ENCODE results near the gene PKP3.

Gene PKP3

DNA sequence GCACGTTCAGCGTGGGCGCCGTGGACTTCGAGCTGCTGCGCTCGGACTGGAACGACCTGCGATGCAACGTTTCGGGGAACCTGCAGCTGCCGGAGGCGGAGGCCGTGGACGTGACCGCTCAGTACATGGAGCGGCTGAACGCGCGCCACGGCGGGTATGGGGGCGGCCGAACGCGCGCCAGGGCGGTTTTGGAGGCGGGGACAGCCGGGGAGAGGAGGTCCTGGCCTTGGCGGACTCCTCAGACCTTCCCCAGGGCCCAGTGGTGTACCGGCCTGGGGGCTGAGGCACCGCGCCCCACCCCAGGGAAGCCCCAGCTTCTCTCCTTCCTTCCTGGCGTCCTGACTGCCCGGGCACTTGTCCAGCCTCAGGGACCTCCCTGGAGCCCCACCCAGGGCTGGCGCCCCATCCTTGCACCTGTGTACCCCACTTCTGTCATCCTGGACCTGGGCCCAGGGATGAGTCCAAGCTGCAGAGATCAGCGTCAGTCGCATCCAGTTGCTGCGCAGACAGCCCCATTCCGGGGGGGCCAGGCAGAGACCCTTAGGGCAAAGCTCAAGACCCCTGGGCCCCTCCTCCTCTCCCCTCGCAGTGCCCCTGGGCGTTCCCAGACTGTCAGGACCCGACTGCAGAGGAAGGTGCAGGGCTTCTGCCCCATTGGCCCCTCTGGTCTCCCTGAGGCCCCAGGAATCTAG lies 16.7 kb upstream of the PKP3 start (continued):
- TF ChIP-seq TOX (CRISPR knock-in tag; IDR thresholded peaks at IDR 0.05; ENCODE audit: borderline replicate concordance), result no peak
- no peak for TF ChIP-seq ZNF565 (CRISPR knock-in tag; conservative IDR thresholded peaks at IDR 0.05; ENCODE audit: low read depth)
- no peak for TF ChIP-seq ZNF70 (CRISPR knock-in tag; IDR thresholded peaks at IDR 0.05)
- TF ChIP-seq RARB (CRISPR knock-in tag; IDR thresholded peaks at IDR 0.05), result no peak
- no peak for TF ChIP-seq CSDC2 (CRISPR knock-in tag; IDR thresholded peaks at IDR 0.05)

DNA sequence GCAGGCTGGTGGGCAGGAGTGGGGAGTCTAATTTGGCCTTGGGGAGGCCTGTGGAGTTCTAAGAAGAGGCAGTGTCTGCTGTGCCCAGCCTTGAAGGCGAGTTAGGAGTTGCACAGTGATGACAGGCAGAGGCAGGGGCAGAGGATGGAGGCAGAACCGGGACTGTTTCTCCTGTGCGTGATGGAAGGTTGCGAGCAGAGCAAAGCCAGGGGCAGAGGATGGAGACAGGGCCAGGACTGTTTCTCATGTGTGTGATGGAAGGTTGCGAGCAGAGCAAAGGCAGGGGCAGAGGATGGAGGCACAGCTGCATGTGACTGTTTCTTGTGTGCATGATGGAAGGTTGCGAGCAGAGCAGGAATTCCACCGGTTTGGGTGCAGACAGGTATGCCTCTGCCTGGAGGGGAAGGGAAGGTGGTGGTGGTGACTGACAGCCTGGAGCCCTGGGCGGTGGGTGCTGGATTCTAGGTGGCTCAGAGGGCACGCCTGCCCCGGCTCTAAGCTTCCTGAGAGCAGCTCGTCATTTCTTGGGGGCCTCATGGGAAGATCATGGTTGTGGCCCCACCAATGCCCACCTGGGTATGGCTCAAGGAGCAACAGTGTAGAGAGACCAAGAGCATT lies 16.0 kb upstream of the PKP3 start:
- TF ChIP-seq, protein P1, sequence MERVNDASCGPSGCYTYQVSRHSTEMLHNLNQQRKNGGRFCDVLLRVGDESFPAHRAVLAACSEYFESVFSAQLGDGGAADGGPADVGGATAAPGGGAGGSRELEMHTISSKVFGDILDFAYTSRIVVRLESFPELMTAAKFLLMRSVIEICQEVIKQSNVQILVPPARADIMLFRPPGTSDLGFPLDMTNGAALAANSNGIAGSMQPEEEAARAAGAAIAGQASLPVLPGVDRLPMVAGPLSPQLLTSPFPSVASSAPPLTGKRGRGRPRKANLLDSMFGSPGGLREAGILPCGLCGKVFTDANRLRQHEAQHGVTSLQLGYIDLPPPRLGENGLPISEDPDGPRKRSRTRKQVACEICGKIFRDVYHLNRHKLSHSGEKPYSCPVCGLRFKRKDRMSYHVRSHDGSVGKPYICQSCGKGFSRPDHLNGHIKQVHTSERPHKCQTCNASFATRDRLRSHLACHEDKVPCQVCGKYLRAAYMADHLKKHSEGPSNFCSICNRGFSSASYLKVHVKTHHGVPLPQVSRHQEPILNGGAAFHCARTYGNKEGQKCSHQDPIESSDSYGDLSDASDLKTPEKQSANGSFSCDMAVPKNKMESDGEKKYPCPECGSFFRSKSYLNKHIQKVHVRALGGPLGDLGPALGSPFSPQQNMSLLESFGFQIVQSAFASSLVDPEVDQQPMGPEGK (CRISPR knock-in tag; IDR thresholded peaks at IDR 0.05; ENCODE audit: borderline replicate concordance), result no peak
- TF ChIP-seq OSR1 (CRISPR knock-in tag; IDR thresholded peaks at IDR 0.05), result no peak
- TF ChIP-seq ZNF70 (CRISPR knock-in tag; IDR thresholded peaks at IDR 0.05), result no peak
- no peak for TF ChIP-seq BACH2 (CRISPR knock-in tag; IDR thresholded peaks at IDR 0.05; ENCODE audit: borderline replicate concordance)
- TF ChIP-seq, protein P2, sequence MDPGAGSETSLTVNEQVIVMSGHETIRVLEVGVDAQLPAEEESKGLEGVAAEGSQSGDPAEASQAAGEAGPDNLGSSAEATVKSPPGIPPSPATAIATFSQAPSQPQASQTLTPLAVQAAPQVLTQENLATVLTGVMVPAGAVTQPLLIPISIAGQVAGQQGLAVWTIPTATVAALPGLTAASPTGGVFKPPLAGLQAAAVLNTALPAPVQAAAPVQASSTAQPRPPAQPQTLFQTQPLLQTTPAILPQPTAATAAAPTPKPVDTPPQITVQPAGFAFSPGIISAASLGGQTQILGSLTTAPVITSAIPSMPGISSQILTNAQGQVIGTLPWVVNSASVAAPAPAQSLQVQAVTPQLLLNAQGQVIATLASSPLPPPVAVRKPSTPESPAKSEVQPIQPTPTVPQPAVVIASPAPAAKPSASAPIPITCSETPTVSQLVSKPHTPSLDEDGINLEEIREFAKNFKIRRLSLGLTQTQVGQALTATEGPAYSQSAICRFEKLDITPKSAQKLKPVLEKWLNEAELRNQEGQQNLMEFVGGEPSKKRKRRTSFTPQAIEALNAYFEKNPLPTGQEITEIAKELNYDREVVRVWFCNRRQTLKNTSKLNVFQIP (CRISPR knock-in tag; IDR thresholded peaks at IDR 0.05; ENCODE audit: borderline replicate concordance, low read depth), result no peak
- TF ChIP-seq RARB (CRISPR knock-in tag; IDR thresholded peaks at IDR 0.05), result no peak
- no peak for TF ChIP-seq ZFP3 (CRISPR knock-in tag; IDR thresholded peaks at IDR 0.05)
- TF ChIP-seq PPARA (CRISPR knock-in tag; IDR thresholded peaks at IDR 0.05; ENCODE audit: borderline replicate concordance), result no peak
- no peak for TF ChIP-seq ESRRG (CRISPR knock-in tag; IDR thresholded peaks at IDR 0.05)
- TF ChIP-seq, protein P3, sequence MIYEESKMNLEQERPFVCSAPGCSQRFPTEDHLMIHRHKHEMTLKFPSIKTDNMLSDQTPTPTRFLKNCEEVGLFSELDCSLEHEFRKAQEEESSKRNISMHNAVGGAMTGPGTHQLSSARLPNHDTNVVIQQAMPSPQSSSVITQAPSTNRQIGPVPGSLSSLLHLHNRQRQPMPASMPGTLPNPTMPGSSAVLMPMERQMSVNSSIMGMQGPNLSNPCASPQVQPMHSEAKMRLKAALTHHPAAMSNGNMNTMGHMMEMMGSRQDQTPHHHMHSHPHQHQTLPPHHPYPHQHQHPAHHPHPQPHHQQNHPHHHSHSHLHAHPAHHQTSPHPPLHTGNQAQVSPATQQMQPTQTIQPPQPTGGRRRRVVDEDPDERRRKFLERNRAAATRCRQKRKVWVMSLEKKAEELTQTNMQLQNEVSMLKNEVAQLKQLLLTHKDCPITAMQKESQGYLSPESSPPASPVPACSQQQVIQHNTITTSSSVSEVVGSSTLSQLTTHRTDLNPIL (CRISPR knock-in tag; IDR thresholded peaks at IDR 0.05; ENCODE audit: low read depth), result no peak
- ATAC-seq, result no peak; the same call in 2 of the 3 replicates

DNA sequence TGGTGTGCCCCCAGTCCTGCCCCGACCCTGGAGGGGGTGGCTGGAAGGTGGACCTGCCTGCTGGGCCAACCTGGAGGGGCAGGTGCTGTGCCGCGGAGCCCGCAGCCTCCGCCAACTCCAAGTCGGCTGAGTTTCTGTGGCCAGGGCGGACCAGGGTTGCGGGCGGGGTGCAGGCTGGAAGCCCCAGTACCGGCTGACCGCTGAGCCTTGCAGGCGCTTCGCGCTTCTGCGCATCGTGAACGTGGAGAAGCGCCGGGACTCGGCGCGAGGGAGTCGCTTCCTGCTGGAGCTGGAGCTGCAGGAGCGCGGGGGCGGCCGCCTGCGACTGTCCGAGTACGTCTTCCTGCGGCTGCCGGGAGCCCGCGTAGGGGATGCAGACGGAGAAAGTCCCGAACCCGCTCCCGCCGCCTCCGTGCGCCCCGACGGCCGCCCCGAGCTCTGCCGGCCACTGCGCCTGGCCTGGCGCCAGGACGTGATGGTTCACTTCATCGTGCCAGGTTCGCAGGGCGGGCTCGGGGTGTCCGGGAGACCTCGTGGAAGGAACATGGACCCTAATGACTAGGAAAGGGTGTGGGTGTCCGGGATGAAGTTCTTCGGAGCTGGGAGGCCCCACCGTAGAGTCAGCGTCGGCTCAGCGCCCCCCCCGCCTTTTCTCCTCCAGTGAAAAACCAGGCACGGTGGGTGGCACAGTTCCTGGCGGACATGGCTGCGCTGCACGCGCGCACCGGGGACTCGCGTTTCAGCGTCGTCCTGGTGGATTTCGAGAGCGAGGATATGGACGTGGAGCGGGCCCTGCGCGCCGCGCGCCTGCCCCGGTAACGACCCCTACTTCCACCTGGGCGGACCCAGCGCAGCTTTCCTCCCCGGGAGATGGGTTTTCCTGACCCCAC lies 14.6 kb upstream of the PKP3 start:
- no peak for TF ChIP-seq RARB (CRISPR knock-in tag; IDR thresholded peaks at IDR 0.05)
- TF ChIP-seq, protein P3 (CRISPR knock-in tag; IDR thresholded peaks at IDR 0.05; ENCODE audit: low read depth), result no peak
- TF ChIP-seq ZNF565 (CRISPR knock-in tag; conservative IDR thresholded peaks at IDR 0.05; ENCODE audit: low read depth), result no peak
- no peak for TF ChIP-seq PPARA (CRISPR knock-in tag; IDR thresholded peaks at IDR 0.05; ENCODE audit: borderline replicate concordance)
- TF ChIP-seq, protein P4, sequence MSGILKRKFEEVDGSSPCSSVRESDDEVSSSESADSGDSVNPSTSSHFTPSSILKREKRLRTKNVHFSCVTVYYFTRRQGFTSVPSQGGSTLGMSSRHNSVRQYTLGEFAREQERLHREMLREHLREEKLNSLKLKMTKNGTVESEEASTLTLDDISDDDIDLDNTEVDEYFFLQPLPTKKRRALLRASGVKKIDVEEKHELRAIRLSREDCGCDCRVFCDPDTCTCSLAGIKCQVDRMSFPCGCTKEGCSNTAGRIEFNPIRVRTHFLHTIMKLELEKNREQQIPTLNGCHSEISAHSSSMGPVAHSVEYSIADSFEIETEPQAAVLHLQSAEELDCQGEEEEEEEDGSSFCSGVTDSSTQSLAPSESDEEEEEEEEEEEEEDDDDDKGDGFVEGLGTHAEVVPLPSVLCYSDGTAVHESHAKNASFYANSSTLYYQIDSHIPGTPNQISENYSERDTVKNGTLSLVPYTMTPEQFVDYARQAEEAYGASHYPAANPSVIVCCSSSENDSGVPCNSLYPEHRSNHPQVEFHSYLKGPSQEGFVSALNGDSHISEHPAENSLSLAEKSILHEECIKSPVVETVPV (CRISPR knock-in tag; IDR thresholded peaks at IDR 0.05), result no peak
- no peak for ATAC-seq

DNA sequence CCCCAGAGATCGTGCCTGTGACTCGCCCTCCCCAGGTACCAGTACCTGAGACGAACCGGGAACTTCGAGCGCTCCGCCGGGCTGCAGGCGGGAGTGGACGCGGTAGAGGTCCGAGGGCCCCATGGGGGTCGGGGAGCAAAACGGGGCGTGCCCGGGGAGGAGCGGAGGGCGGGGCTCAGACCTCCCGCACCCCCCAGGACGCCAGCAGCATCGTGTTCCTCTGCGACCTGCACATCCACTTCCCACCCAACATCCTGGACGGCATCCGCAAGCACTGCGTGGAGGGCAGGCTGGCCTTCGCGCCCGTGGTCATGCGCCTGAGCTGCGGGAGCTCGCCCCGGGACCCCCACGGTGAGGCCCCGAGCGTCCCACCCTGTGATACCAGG lies 13.9 kb upstream of the PKP3 start:
- TF ChIP-seq ZNF70 (CRISPR knock-in tag; IDR thresholded peaks at IDR 0.05) (no peak), GLIS3 (CRISPR knock-in tag; IDR thresholded peaks at IDR 0.05) (no peak), ZNF565 (CRISPR knock-in tag; conservative IDR thresholded peaks at IDR 0.05; ENCODE audit: low read depth) (no peak), SNAI2 (CRISPR knock-in tag; IDR thresholded peaks at IDR 0.05) (no peak), ZC3H10 (CRISPR knock-in tag; IDR thresholded peaks at IDR 0.05) (no peak), BACH2 (CRISPR knock-in tag; IDR thresholded peaks at IDR 0.05; ENCODE audit: borderline replicate concordance) (no peak), ZNF8 (CRISPR knock-in tag; IDR thresholded peaks at IDR 0.05) (no peak), ARNTL (CRISPR knock-in tag; IDR thresholded peaks at IDR 0.05; ENCODE audit: borderline replicate concordance, low read depth) (no peak), ESRRG (CRISPR knock-in tag; IDR thresholded peaks at IDR 0.05) (no peak)
- TF ChIP-seq, protein P4 (CRISPR knock-in tag; IDR thresholded peaks at IDR 0.05), result no peak
- ATAC-seq, result no peak

Measured in SK-N-SH treated with all-trans-retinoic acid at 6 μM for 48 hours (cell line).